PC-9 (cell line): ENCODE results near the gene COL24A1.

ENCODE experiments used
- EZH2 ChIP-seq: fragments of 200-600 bp; sonication (generic); IDR thresholded peaks from 2 replicates; pipeline ENCODE4 v1.8.0; 2017; ENCODE audit warnings: antibody characterized with exemption, low read depth
- TF ChIP-seq, protein P1 (sequence below): fragments of 200-600 bp; sonication (generic); conservative IDR thresholded peaks from 2 replicates; pipeline ENCODE4 v1.6.1; 2017; ENCODE audit warnings: mixed run types, antibody characterized with exemption, mild to moderate bottlenecking, moderate library complexity

DNA sequence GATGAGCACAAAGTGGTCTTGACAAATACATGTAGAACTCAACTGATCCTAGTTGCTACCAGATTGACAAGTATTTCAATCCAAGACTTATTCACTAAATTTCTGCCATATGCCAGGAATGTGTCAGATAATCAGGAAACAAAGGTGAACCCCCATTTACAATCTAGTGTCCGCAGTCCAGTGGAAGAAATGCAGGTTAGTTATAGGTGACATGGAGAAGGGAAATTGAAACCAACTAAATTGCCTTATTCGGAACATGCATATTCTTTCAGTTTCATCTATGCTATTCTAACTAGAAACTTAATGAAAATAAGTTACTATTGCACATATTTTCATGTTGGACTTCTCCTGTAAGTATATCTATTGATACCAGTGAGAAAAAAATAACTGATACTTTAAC lies 209.4 kb downstream of the COL24A1 start:
- TF ChIP-seq, protein P1, sequence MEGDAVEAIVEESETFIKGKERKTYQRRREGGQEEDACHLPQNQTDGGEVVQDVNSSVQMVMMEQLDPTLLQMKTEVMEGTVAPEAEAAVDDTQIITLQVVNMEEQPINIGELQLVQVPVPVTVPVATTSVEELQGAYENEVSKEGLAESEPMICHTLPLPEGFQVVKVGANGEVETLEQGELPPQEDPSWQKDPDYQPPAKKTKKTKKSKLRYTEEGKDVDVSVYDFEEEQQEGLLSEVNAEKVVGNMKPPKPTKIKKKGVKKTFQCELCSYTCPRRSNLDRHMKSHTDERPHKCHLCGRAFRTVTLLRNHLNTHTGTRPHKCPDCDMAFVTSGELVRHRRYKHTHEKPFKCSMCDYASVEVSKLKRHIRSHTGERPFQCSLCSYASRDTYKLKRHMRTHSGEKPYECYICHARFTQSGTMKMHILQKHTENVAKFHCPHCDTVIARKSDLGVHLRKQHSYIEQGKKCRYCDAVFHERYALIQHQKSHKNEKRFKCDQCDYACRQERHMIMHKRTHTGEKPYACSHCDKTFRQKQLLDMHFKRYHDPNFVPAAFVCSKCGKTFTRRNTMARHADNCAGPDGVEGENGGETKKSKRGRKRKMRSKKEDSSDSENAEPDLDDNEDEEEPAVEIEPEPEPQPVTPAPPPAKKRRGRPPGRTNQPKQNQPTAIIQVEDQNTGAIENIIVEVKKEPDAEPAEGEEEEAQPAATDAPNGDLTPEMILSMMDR: no peak
- TF ChIP-seq EZH2: no peak
